CD4-positive, alpha-beta T cell treated with Interleukin-1 beta for 1 hour (primary cell): ENCODE measurements around the gene BTD.

Experiments
- DNase-seq, 2 donors: peaks; one replicate each; pipeline ENCODE4 v3.0.0-alpha.2; 2020 to 2022

BTD gene

GRCh38 chr3:15673536-15673935 is 72.0 kb downstream of the BTD start:
- DNase-seq, result no peak

DNA sequence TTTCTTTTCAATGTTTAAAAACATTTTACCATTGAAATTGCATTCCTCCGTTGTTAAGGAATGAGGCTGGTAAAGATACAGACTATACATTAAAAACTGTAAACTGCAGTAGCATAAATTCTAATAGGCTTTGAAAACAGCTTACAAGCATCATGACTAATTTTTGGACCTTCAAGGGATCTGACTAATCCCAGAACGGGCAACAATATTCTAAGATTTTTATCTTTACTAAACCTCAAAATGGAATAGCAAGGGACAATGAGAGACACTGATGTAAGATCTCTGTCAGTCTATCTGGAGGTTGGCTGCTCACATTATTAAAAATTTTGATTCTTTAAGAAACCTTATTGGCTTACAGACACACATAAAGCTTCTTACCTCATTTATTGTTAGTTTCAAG is 74.7 kb downstream of the BTD start:
- DNase-seq, result no peak

GRCh38 chr3:15679306-15679705 is 77.8 kb downstream of the BTD start:
- DNase-seq, result no peak

DNA sequence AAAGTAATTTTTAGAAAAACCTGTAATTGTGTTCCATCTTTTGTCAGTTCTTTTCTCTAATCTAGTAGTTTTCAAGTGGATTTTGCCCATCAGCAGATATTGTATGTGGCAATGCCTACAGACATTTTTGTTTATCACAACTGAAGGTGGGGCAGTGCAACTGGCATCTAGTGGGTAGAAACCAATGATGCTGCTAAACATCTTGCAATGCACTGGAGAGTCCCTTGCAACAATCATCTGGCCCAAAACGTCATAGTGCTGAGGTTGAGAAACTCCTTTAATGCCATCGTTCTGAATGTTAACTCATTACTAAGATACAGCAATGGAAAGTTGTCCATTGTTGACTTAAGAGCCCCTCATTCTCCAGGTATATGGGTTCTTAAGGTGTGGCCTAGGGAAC is 80.1 kb downstream of the BTD start:
- DNase-seq, result peak in 1 of 2 donors; percentile 35

- DNase-seq, result no peak
These were observed 81.1 kb downstream of the BTD start for GRCh38 chr3:15682561-15683185.

DNA sequence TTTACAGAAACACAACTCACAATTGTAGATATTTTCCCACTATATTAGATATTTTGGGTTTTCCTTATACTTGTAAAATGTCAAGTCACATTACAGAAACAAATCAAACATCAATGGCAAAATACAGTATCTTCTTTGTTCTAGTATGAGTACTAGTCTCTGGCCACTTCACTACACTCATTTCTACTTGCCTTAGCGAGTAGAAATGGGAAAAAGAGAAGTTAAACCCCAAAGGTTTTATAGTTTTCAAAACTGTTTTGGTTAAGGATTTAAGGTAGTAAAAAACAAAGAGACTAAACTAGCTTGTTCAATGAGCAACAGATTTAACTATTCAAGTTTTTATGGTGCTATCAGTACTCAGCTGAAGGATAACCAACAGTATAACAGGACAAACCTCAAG is 81.7 kb downstream of the BTD start:
- DNase-seq, result no peak

DNA sequence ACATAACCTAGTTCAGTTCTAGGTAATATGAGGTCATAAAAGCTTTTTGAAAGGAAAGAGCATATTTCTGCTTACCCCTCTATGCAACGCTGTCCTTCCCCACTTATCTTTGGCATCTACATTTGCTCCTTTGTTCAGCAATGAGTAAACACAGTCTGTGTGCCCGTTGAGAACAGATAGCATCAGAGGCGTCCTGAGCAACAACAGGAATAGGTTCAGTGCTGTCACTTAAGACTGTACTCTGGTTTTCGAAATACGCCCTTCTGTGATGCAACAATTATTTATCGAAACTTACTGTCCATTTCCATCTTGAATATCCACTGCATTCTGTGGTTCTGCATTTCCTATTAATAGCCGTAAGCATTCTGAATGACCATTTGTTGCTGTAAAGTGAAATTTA is 84.4 kb downstream of the BTD start:
- peak; percentile 7 to 16 for DNase-seq

GRCh38 chr3:15690230-15690629 is 88.7 kb downstream of the BTD start:
- DNase-seq, result no peak

GRCh38 chr3:15690748-15691147 is 89.2 kb downstream of the BTD start:
- DNase-seq, result no peak

DNA sequence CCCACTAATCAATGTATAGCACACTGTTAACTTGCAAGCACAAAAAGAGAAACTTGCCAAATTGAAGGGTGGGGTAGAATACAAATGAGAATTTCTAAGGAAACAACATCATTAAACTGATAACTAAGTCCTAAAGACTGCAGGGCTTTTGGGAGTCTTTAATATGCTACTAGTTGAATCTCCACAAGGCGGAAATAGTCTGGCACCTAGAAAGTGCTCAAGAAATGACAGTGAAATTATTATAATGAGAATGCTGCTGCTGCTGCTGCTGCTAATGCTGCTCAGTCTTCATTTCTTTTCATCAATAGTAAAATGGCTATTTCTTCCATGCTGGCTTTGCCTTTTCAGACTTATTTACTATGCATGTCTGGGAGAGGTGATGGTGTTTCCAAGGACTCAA is 91.8 kb downstream of the BTD start:
- DNase-seq, result no peak

DNA sequence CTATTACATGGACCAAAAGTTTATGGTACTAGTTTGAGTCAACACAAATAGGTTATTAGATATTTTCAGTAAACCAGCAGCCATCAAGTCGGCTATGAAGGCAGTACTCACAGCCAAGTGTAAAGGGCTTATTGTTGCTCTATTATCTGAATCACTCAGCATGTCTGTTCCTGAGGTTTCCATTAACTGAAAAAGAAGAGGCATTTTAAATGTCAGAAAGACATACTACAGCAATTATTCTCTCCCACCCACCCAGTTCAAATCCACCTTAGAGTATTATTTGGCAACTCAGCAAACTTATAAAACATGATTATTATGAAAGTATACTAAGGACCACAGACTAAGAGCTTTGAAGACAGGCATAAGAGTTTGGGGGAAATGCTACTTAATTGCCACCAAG is 93.1 kb downstream of the BTD start:
- no peak for DNase-seq
